ENCODE data around the gene MEIS1.

MEIS1 gene

GRCh38 chr2:66572391-66572790 lies 137.5 kb downstream of the MEIS1 start:
- H3K27me3 ChIP-seq (ENCODE audit: control insufficient read depth, low read length) = peaks cover 11% of the 10 kb centered on the region
- H3F3A ChIP-seq (ENCODE audit: control insufficient read depth, insufficient read depth) = 0 out of 2 replicates have a peak, but pooled peaks cover 2% of the 10 kb centered on the region
- H3K4me3 ChIP-seq (ENCODE audit: low read length) = no peak overlapping the region
- H4K20me1 ChIP-seq (ENCODE audit: control insufficient read depth, insufficient read depth, low read depth, low read length) = no peaks in the 10 kb centered on the region
- H3K9me3 ChIP-seq (ENCODE audit: control insufficient read depth, insufficient read depth, low read length) = no peaks in the 10 kb centered on the region
- H3K9me2 ChIP-seq (replicated peaks; ENCODE audit: control insufficient read depth, low read length) = no peaks in the 10 kb centered on the region
- H3K27ac ChIP-seq (ENCODE audit: low read depth, low read length) = no peak overlapping the region
- H3K79me2 ChIP-seq (ENCODE audit: control insufficient read depth, low read length) = no peaks in the 10 kb centered on the region
- H3K4me1 ChIP-seq (ENCODE audit: control insufficient read depth, low read length) = peaks cover 51% of the 10 kb centered on the region
- TF ChIP-seq EZH2phosphoT487 (IDR thresholded peaks at IDR 0.05; ENCODE audit: borderline replicate concordance, low read length) (no peak), CTCF (IDR thresholded peaks at IDR 0.05; ENCODE audit: low read depth, low read length, poor library complexity, severe bottlenecking) (no peak)
- H3K36me3 ChIP-seq (ENCODE audit: control insufficient read depth, low read length) = no peaks in the 10 kb centered on the region
- H3K4me2 ChIP-seq (ENCODE audit: low read length) = no peak overlapping the region

- H3K4me3 ChIP-seq (ENCODE audit: low read length) = no peak overlapping the region
- no peaks in the 10 kb centered on the region for H3K36me3 ChIP-seq (ENCODE audit: control insufficient read depth, low read length)
- TF ChIP-seq CTCF (IDR thresholded peaks at IDR 0.05; ENCODE audit: low read depth, low read length, poor library complexity, severe bottlenecking) (no peak), EZH2phosphoT487 (IDR thresholded peaks at IDR 0.05; ENCODE audit: borderline replicate concordance, low read length) (no peak)
- no peaks in the 10 kb centered on the region for H3K9me2 ChIP-seq (replicated peaks; ENCODE audit: control insufficient read depth, low read length)
- no peak overlapping the region for H3K27ac ChIP-seq (ENCODE audit: low read depth, low read length)
- H3F3A ChIP-seq (ENCODE audit: control insufficient read depth, insufficient read depth) = 0 out of 2 replicates have a peak, but pooled peaks cover 2% of the 10 kb centered on the region
- no peaks in the 10 kb centered on the region for H3K9me3 ChIP-seq (ENCODE audit: control insufficient read depth, insufficient read depth, low read length)
- H3K4me2 ChIP-seq (ENCODE audit: low read length) = no peak overlapping the region
- H3K27me3 ChIP-seq (ENCODE audit: control insufficient read depth, low read length) = peaks cover 22% of the 10 kb centered on the region
- H3K79me2 ChIP-seq (ENCODE audit: control insufficient read depth, low read length) = no peaks in the 10 kb centered on the region
- no peaks in the 10 kb centered on the region for H4K20me1 ChIP-seq (ENCODE audit: control insufficient read depth, insufficient read depth, low read depth, low read length)
- H3K4me1 ChIP-seq (ENCODE audit: control insufficient read depth, low read length) = peaks cover 51% of the 10 kb centered on the region
Observed at GRCh38 chr2:66573416-66573815, 138.5 kb downstream of the MEIS1 start.

- Histone ChIP-seq H3K4me2 (ENCODE audit: low read length) (no peak overlapping the region), H3K4me3 (ENCODE audit: low read length) (no peak overlapping the region), H3K27me3 (ENCODE audit: control insufficient read depth, low read length) (peaks cover 26% of the 10 kb centered on the region), H3K9me2 (replicated peaks; ENCODE audit: control insufficient read depth, low read length) (no peaks in the 10 kb centered on the region), H3K36me3 (ENCODE audit: control insufficient read depth, low read length) (no peaks in the 10 kb centered on the region), H3F3A (ENCODE audit: control insufficient read depth, insufficient read depth) (0 out of 2 replicates have a peak, but pooled peaks cover 2% of the 10 kb centered on the region), H3K9me3 (ENCODE audit: control insufficient read depth, insufficient read depth, low read length) (no peaks in the 10 kb centered on the region), H4K20me1 (ENCODE audit: control insufficient read depth, insufficient read depth, low read depth, low read length) (no peaks in the 10 kb centered on the region), H3K79me2 (ENCODE audit: control insufficient read depth, low read length) (no peaks in the 10 kb centered on the region), H3K4me1 (ENCODE audit: control insufficient read depth, low read length) (peaks cover 47% of the 10 kb centered on the region), H3K27ac (ENCODE audit: low read depth, low read length) (no peak overlapping the region)
- no peak for TF ChIP-seq EZH2phosphoT487 (IDR thresholded peaks at IDR 0.05; ENCODE audit: borderline replicate concordance, low read length)
- no peak for TF ChIP-seq CTCF (IDR thresholded peaks at IDR 0.05; ENCODE audit: low read depth, low read length, poor library complexity, severe bottlenecking)
Observed at GRCh38 chr2:66573821-66574233, 138.9 kb downstream of the MEIS1 start.
